Measurements from ENCODE around the gene TBX10. TPM values are rescaled to one million over a fixed set of nuclear protein-coding genes. Genes with fewer than 3 reads are reported as not detected.

The TBX10 gene
- polyA plus RNA-seq, 1 donor from 2014 or later = not detected

DNA sequence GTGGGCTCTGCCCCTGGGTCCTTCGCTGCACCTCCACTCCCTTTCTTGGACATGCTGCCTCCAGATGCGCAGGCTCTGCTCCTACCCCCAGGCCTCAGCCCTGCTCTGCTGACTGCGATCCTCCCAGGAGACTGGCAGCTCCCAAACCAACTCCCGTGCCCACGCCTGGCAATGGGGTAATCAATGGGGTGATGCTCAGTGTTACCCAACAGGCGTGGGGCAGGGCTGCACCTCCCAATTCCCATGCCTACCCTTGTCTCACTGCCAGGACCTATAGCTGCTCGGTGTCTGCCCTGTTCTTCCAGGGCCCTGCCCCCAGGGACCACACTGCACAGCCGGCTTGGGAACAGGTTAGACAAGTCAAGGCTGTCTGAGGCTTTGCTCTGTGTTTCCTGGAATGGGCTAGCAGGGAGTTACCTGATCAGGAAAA, 34.9 kb upstream of the TBX10 start, which contains the start of gene ALDH3B2:
Gene ALDH3B2, minus strand, starts transcription at position 182 of the 430 bp plus-strand sequence. CDS start 7,688 bp downstream, outside the sequence.
- TF ChIP-seq, protein P1, sequence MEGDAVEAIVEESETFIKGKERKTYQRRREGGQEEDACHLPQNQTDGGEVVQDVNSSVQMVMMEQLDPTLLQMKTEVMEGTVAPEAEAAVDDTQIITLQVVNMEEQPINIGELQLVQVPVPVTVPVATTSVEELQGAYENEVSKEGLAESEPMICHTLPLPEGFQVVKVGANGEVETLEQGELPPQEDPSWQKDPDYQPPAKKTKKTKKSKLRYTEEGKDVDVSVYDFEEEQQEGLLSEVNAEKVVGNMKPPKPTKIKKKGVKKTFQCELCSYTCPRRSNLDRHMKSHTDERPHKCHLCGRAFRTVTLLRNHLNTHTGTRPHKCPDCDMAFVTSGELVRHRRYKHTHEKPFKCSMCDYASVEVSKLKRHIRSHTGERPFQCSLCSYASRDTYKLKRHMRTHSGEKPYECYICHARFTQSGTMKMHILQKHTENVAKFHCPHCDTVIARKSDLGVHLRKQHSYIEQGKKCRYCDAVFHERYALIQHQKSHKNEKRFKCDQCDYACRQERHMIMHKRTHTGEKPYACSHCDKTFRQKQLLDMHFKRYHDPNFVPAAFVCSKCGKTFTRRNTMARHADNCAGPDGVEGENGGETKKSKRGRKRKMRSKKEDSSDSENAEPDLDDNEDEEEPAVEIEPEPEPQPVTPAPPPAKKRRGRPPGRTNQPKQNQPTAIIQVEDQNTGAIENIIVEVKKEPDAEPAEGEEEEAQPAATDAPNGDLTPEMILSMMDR (IDR thresholded peaks at IDR 0.05; ENCODE audit: poor library complexity, severe bottlenecking) = no peak
- TF ChIP-seq TAF1 (IDR thresholded peaks at IDR 0.05; ENCODE audit: low read depth) (no peak), POLR2AphosphoS5 (IDR thresholded peaks at IDR 0.05) (no peak), RAD21 (conservative IDR thresholded peaks at IDR 0.05) (no peak), MXI1 (conservative IDR thresholded peaks at IDR 0.05; ENCODE audit: poor library complexity, severe bottlenecking) (no peak), EZH2 (IDR thresholded peaks at IDR 0.05; ENCODE audit: borderline replicate concordance, insufficient read depth, low read length, poor library complexity, severe bottlenecking) (no peak), EP300 (conservative IDR thresholded peaks at IDR 0.05; ENCODE audit: poor library complexity, severe bottlenecking) (no peak), SMC3 (conservative IDR thresholded peaks at IDR 0.05; ENCODE audit: poor library complexity) (no peak)
- TF ChIP-seq, protein P2, sequence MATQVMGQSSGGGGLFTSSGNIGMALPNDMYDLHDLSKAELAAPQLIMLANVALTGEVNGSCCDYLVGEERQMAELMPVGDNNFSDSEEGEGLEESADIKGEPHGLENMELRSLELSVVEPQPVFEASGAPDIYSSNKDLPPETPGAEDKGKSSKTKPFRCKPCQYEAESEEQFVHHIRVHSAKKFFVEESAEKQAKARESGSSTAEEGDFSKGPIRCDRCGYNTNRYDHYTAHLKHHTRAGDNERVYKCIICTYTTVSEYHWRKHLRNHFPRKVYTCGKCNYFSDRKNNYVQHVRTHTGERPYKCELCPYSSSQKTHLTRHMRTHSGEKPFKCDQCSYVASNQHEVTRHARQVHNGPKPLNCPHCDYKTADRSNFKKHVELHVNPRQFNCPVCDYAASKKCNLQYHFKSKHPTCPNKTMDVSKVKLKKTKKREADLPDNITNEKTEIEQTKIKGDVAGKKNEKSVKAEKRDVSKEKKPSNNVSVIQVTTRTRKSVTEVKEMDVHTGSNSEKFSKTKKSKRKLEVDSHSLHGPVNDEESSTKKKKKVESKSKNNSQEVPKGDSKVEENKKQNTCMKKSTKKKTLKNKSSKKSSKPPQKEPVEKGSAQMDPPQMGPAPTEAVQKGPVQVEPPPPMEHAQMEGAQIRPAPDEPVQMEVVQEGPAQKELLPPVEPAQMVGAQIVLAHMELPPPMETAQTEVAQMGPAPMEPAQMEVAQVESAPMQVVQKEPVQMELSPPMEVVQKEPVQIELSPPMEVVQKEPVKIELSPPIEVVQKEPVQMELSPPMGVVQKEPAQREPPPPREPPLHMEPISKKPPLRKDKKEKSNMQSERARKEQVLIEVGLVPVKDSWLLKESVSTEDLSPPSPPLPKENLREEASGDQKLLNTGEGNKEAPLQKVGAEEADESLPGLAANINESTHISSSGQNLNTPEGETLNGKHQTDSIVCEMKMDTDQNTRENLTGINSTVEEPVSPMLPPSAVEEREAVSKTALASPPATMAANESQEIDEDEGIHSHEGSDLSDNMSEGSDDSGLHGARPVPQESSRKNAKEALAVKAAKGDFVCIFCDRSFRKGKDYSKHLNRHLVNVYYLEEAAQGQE (IDR thresholded peaks at IDR 0.05; ENCODE audit: borderline replicate concordance) = no peak
- Histone ChIP-seq H2AFZ (ENCODE audit: low read depth, low read length) (no peak within 1 kb of the TSS), H3F3A (ENCODE audit: insufficient read depth, low read length, poor library complexity, severe bottlenecking) (no peaks in the 10 kb centered on the region), H3K9ac (ENCODE audit: low read length) (no peak within 1 kb of the TSS), H3K4me2 (ENCODE audit: low read length) (no peak within 1 kb of the TSS), H3K27ac (ENCODE audit: low read length) (no peak within 1 kb of the TSS), H4K20me1 (ENCODE audit: insufficient read depth) (no peaks in the 10 kb centered on the region), H3K79me2 (replicated peaks; ENCODE audit: insufficient read depth, low read length) (no peaks in the 10 kb centered on the region), H3K4me3 (ENCODE audit: low read length) (no peak within 1 kb of the TSS), H3K27me3 (ENCODE audit: insufficient read depth, low read depth, low read length) (no peaks in the 10 kb centered on the region), H3K36me3 (ENCODE audit: insufficient read depth, low read length) (no peaks in the 10 kb centered on the region), H3K9me3 (ENCODE audit: low read length) (no peaks in the 10 kb centered on the region), H3K9me2 (ENCODE audit: insufficient read depth, low read length) (no peaks in the 10 kb centered on the region)

DNA sequence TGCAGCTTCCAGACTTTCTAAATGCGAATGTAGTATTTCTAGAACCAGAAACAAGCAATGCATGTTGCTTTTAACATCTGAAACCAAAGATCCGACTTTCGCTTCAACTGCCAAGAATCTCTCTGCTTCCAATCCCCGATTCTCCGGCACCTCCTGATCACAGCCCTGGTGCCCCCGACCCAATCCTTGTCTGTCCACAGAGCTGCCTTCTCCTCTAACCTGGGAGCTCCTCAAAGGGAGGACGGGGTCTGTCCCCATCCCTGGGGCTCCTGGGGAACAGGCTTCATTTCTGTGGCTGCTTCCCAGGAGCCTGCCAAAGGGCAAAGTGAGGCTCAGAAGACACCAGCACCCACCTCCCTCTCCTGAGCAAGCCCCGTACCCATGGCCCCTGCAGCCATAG, 34.3 kb upstream of the TBX10 start:
- H3K27me3 ChIP-seq (ENCODE audit: insufficient read depth, low read depth, low read length) = no peaks in the 10 kb centered on the region
- H3K9me2 ChIP-seq (ENCODE audit: insufficient read depth, low read length) = no peaks in the 10 kb centered on the region
- no peaks in the 10 kb centered on the region for H4K20me1 ChIP-seq (ENCODE audit: insufficient read depth)
- H3K9ac ChIP-seq (ENCODE audit: low read length) = no peak overlapping the region
- H3K36me3 ChIP-seq (ENCODE audit: insufficient read depth, low read length) = no peaks in the 10 kb centered on the region
- H3K4me3 ChIP-seq (ENCODE audit: low read length) = no peak overlapping the region
- H3K4me2 ChIP-seq (ENCODE audit: low read length) = no peak overlapping the region
- no peaks in the 10 kb centered on the region for H3F3A ChIP-seq (ENCODE audit: insufficient read depth, low read length, poor library complexity, severe bottlenecking)
- H2AFZ ChIP-seq (ENCODE audit: low read depth, low read length) = no peak overlapping the region
- no peaks in the 10 kb centered on the region for H3K9me3 ChIP-seq (ENCODE audit: low read length)
- H3K79me2 ChIP-seq (replicated peaks; ENCODE audit: insufficient read depth, low read length) = no peaks in the 10 kb centered on the region
- TF ChIP-seq, protein P1 (IDR thresholded peaks at IDR 0.05; ENCODE audit: poor library complexity, severe bottlenecking) = no peak
- TF ChIP-seq TAF1 (IDR thresholded peaks at IDR 0.05; ENCODE audit: low read depth) = no peak
- no peak for TF ChIP-seq RAD21 (conservative IDR thresholded peaks at IDR 0.05)
- TF ChIP-seq, protein P2 (IDR thresholded peaks at IDR 0.05; ENCODE audit: borderline replicate concordance) = no peak
- TF ChIP-seq SMC3 (conservative IDR thresholded peaks at IDR 0.05; ENCODE audit: poor library complexity) = no peak
- TF ChIP-seq EP300 (conservative IDR thresholded peaks at IDR 0.05; ENCODE audit: poor library complexity, severe bottlenecking) = no peak
- no peak for TF ChIP-seq EZH2 (IDR thresholded peaks at IDR 0.05; ENCODE audit: borderline replicate concordance, insufficient read depth, low read length, poor library complexity, severe bottlenecking)
- TF ChIP-seq MXI1 (conservative IDR thresholded peaks at IDR 0.05; ENCODE audit: poor library complexity, severe bottlenecking) = no peak
- TF ChIP-seq POLR2AphosphoS5 (IDR thresholded peaks at IDR 0.05) = no peak
- no peak overlapping the region for H3K27ac ChIP-seq (ENCODE audit: low read length)

All from neural cell (in vitro differentiated cells).